GM12878 (cell line): ENCODE measurements around the gene PRKRIP1.

Experiments
- CTCF ChIP-seq, 3 experiments: IDR thresholded peaks in 2 of 3; conservative IDR thresholded peaks in 1 of 3; 2 replicates each; pipeline ENCODE4 v1.5.1; 2011; ENCODE audit warnings: low read depth in 3 of 3, low read length in 3 of 3, mild to moderate bottlenecking in 3 of 3, control low read depth in 2 of 3, moderate library complexity in 2 of 3, inconsistent platforms in 1 of 3, mixed read lengths in 1 of 3; ENCODE audit not compliant: control insufficient read depth in 2 of 3, insufficient read depth in 1 of 3; ENCODE audit errors: extremely low read depth in 1 of 3
- EP300 ChIP-seq, 2 experiments: fragments of 150-350 bp in 1 of 2; IDR thresholded peaks; 2 replicates each; pipeline ENCODE4 v1.6.1; 2011 to 2012; ENCODE audit warnings: low read depth in 2 of 2, low read length in 2 of 2, borderline replicate concordance in 1 of 2, improper control_type of control experiment in 1 of 2, inconsistent platforms in 1 of 2; ENCODE audit not compliant: control insufficient read depth in 1 of 2
- EZH2 ChIP-seq: IDR thresholded peaks from 2 replicates; pipeline ENCODE4 v1.6.1; 2012; ENCODE audit warnings: low read depth, mild to moderate bottlenecking, control low read depth, inconsistent platforms, low read length, borderline replicate concordance; ENCODE audit not compliant: control insufficient read depth
- FOXK2 ChIP-seq: fragments of 450-650 bp; IDR thresholded peaks from 2 replicates; pipeline ENCODE4 v1.6.1; 2017; ENCODE audit warnings: mild to moderate bottlenecking, moderate library complexity
- FOXM1 ChIP-seq: IDR thresholded peaks from 2 replicates; pipeline ENCODE4 v1.6.1; 2012; ENCODE audit warnings: low read depth, mild to moderate bottlenecking, inconsistent platforms, low read length, moderate library complexity
- IRF3 ChIP-seq: fragments of 450-650 bp; IDR thresholded peaks from 2 replicates; pipeline ENCODE4 v1.6.1; 2014; ENCODE audit warnings: mild to moderate bottlenecking
- JUNB ChIP-seq: IDR thresholded peaks from 2 replicates; pipeline ENCODE4 v1.6.1; 2016; ENCODE audit warnings: antibody characterized with exemption, mild to moderate bottlenecking
- MAX ChIP-seq: IDR thresholded peaks from 2 replicates; pipeline ENCODE4 v1.6.1; 2012; ENCODE audit warnings: low read depth, low read length, improper control_type of control experiment
- NFYB ChIP-seq: IDR thresholded peaks from 2 replicates; pipeline ENCODE4 v1.6.1; 2011; ENCODE audit warnings: low read depth, mild to moderate bottlenecking, low read length, improper control_type of control experiment, moderate library complexity; ENCODE audit not compliant: insufficient read depth
- NR2C2 ChIP-seq: IDR thresholded peaks from 2 replicates; pipeline ENCODE4 v1.6.1; 2011; ENCODE audit warnings: borderline replicate concordance, low read depth; ENCODE audit not compliant: control insufficient read depth, insufficient read length
- PAX8 ChIP-seq: fragments of 450-650 bp; IDR thresholded peaks from 2 replicates; pipeline ENCODE4 v1.6.1; 2017; ENCODE audit warnings: mild to moderate bottlenecking, moderate library complexity
- POLR2AphosphoS2 ChIP-seq: IDR thresholded peaks from 2 replicates; pipeline ENCODE4 v1.6.1; 2011; ENCODE audit warnings: low read depth, mild to moderate bottlenecking, low read length, improper control_type of control experiment, moderate library complexity

GRCh38 chr7:102457352-102457924 lies 61.3 kb downstream of the PRKRIP1 start:
- TF ChIP-seq IRF3 (no peak), CTCF (IDR thresholded peaks at IDR 0.05 in 2 of 3, conservative IDR thresholded peaks at IDR 0.05 in 1 of 3; ENCODE audit: control insufficient read depth in 2 of 3, extremely low read depth in 1 of 3, insufficient read depth in 1 of 3, low read depth in 3 of 3, low read length in 3 of 3) (no peak), FOXK2 (no peak), JUNB (no peak), PAX8 (no peak), NR2C2 (no peak), NFYB (no peak), POLR2AphosphoS2 (no peak), EP300 (IDR thresholded peaks at IDR 0.05; ENCODE audit: borderline replicate concordance in 1 of 2, control insufficient read depth in 1 of 2, low read depth in 2 of 2, low read length in 2 of 2) (no peak), EZH2 (no peak), MAX (no peak), FOXM1 (no peak)
